ENCODE results near the gene CABP2. TPM values are rescaled to one million over a fixed set of nuclear protein-coding genes. Genes with fewer than 3 reads are reported as not detected.

CABP2 gene
- total RNA-seq, 1 donor from 2014 or later = not detected

DNA sequence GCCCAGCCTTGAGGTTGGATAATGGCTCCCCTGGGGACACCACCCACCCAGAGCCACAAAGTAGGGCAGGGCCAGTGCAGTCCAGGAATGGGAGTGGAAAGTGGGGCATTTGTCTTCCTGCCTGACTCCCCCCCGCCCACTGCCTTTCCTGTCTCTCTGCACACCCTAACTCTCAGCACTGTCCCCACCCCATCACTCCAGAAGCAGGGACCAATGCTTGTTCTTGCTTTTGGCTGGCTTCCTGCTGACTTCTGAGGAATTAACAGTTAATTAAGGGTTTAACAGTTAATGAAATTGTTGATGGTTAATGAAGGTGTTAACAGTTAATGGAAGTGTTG is 22.8 kb downstream of the CABP2 start:
- H3K4me3 ChIP-seq (ENCODE audit: low read depth, low read length) = no peak overlapping the region
- H3K36me3 ChIP-seq (ENCODE audit: control insufficient read depth, insufficient read depth, low read length) = peaks cover 7% of the 10 kb centered on the region
- no peaks in the 10 kb centered on the region for H3K27me3 ChIP-seq (ENCODE audit: control insufficient read depth, insufficient read depth, low read length)
- DNase-seq (ENCODE audit: low read depth) = no peak
- TF ChIP-seq, protein P1, sequence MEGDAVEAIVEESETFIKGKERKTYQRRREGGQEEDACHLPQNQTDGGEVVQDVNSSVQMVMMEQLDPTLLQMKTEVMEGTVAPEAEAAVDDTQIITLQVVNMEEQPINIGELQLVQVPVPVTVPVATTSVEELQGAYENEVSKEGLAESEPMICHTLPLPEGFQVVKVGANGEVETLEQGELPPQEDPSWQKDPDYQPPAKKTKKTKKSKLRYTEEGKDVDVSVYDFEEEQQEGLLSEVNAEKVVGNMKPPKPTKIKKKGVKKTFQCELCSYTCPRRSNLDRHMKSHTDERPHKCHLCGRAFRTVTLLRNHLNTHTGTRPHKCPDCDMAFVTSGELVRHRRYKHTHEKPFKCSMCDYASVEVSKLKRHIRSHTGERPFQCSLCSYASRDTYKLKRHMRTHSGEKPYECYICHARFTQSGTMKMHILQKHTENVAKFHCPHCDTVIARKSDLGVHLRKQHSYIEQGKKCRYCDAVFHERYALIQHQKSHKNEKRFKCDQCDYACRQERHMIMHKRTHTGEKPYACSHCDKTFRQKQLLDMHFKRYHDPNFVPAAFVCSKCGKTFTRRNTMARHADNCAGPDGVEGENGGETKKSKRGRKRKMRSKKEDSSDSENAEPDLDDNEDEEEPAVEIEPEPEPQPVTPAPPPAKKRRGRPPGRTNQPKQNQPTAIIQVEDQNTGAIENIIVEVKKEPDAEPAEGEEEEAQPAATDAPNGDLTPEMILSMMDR (IDR thresholded peaks at IDR 0.05; ENCODE audit: insufficient read depth, low read length, poor library complexity, severe bottlenecking) = no peak

DNA sequence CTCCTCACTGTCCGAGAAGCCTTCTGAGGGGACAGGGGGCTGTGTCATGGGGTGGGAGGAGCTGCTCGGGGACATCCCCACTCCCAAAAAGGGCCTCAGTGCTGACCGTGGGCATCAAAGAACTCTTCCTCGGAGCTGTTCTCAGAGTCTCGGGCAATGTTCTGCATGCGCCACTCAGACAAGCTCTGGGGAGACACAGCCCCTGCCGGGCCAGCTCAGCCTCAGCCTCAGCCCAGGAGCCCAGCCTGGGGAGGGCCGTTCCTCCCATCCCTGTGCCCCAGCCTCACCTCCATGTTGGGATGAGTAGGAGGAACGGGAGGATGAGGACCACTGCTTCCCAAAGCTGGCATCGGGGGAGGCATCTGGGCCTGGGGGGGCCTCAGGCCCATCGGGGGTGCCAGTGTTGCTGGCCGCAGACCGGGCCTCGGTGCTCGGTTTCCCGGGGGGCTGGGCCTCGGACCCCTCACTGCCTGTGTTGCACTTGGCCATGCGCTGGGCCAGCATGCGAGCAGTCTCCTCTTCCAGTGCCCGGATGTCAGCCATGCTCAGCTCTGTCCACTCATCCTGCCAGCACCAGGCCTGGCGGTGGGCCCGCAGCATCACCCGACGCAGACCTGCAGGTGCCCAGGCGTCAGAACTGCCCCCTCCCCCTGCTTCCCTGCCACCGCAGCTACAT is 23.3 kb downstream of the CABP2 start:
- Histone ChIP-seq H3K27me3 (ENCODE audit: control insufficient read depth, insufficient read depth, low read length) (no peaks in the 10 kb centered on the region), H3K4me3 (ENCODE audit: low read depth, low read length) (no peak overlapping the region), H3K36me3 (ENCODE audit: control insufficient read depth, insufficient read depth, low read length) (peaks cover 7% of the 10 kb centered on the region)
- TF ChIP-seq, protein P1 (IDR thresholded peaks at IDR 0.05; ENCODE audit: insufficient read depth, low read length, poor library complexity, severe bottlenecking) = no peak
- no peak for DNase-seq (ENCODE audit: low read depth)

DNA sequence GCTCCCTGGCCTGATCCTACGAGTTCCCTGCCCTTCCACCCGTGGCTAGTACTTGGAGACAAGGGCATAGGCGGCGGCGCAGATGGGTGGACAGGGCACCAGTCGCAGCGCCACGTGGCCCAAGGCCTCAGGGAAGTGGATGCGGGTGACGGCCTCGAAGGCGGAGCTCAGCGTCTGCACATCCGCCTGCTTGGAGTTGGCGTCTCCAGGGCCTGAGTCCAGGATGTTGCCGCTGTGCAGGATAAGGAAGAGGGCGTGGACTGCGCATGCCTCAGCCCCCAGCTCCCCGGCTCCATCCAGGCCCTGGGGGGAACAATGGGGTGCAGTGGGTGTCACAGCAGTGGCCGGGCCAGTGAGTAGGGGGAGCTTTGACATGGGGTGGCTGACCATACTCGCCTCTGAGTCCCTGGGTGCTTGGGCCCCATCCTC is 24.7 kb downstream of the CABP2 start:
- Histone ChIP-seq H3K27me3 (ENCODE audit: control insufficient read depth, insufficient read depth, low read length) (no peaks in the 10 kb centered on the region), H3K36me3 (ENCODE audit: control insufficient read depth, insufficient read depth, low read length) (peaks cover 7% of the 10 kb centered on the region), H3K4me3 (ENCODE audit: low read depth, low read length) (no peak overlapping the region)
- no peak for DNase-seq (ENCODE audit: low read depth)
- TF ChIP-seq, protein P1 (IDR thresholded peaks at IDR 0.05; ENCODE audit: insufficient read depth, low read length, poor library complexity, severe bottlenecking) = no peak

DNA sequence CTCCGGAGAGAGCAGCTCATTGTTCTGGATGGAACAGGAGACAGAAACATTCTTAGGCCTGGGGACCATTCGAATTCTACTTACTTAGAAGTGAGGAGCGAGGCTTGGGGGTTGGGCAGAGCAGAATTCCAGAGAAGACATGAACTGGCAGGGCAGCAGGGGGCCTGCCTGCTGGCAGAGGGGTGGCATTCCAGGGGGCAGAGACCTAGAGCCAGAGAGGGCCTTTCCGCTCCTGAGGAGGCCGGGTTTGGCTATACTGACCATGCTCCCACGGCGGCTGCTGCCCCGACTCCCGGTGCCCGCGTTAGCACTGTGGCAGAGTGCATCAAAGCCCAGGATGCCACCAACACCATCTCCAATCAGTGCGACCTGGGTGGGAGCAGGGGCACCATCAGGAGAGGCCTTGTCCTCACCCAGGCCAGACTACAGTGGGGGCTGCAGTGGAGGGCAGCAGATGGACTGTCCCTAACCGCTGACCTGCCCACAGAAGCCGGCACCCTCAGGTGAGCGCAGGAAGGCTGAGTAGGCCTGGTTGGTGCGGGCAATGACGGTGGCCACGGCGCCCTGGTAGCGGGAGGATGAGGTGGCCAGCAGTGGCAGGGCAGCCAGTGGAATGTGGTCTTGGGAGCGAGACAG is 25.5 kb downstream of the CABP2 start:
- Histone ChIP-seq H3K36me3 (ENCODE audit: control insufficient read depth, insufficient read depth, low read length) (peaks cover 7% of the 10 kb centered on the region), H3K27me3 (ENCODE audit: control insufficient read depth, insufficient read depth, low read length) (no peaks in the 10 kb centered on the region), H3K4me3 (ENCODE audit: low read depth, low read length) (no peak overlapping the region)
- DNase-seq (ENCODE audit: low read depth) = no peak
- TF ChIP-seq, protein P1 (IDR thresholded peaks at IDR 0.05; ENCODE audit: insufficient read depth, low read length, poor library complexity, severe bottlenecking) = no peak

DNA sequence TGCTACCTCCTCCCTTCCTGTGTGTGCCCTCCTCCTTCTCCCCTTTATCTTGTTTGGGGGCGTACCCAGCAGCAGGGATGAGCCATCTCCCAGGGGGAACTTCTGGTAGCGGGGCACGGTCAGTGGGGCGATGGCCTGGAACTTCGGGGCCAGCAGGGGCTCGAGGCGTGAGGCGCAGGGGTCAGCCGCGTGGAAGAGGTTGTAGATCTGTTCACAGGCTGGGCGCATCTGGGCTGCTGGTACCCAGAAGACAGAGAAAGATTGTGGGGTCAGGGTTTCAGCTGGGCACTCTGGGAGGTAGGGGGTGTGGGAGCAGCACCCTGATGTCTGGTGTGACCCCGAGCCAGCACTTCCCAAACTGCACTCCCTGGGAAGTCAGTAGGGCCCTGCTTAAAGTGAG is 27.1 kb downstream of the CABP2 start:
- Histone ChIP-seq H3K27me3 (ENCODE audit: control insufficient read depth, insufficient read depth, low read length) (no peaks in the 10 kb centered on the region), H3K4me3 (ENCODE audit: low read depth, low read length) (no peak overlapping the region), H3K36me3 (ENCODE audit: control insufficient read depth, insufficient read depth, low read length) (peaks cover 8% of the 10 kb centered on the region)
- no peak for DNase-seq (ENCODE audit: low read depth)
- TF ChIP-seq, protein P1 (IDR thresholded peaks at IDR 0.05; ENCODE audit: insufficient read depth, low read length, poor library complexity, severe bottlenecking) = no peak
